ACC112 (cell line): ENCODE measurements around the gene IL17REL.

Experiments used
- H2AFZ ChIP-seq: fragments of 200-600 bp; sonication (generic); one replicate; pipeline ENCODE4 v1.6.0; 2017; ENCODE audit warnings: antibody characterized with exemption, low read length; ENCODE audit not compliant: unreplicated experiment
- H3K27ac ChIP-seq: fragments of 200-600 bp; sonication (generic); 2 replicates; pipeline ENCODE4 v1.5.1; 2014; ENCODE audit warnings: low read depth, mild to moderate bottlenecking, antibody characterized with exemption, low read length, moderate library complexity
- H3K27me3 ChIP-seq: fragments of 200-600 bp; sonication (generic); 2 replicates; pipeline ENCODE4 v1.6.1; 2014; ENCODE audit warnings: mild to moderate bottlenecking, antibody characterized with exemption, low read length, moderate library complexity, mixed read lengths; ENCODE audit not compliant: insufficient read depth
- H3K36me3 ChIP-seq: fragments of 200-600 bp; sonication (generic); 2 replicates; pipeline ENCODE4 v1.6.1; 2016; ENCODE audit warnings: mild to moderate bottlenecking, antibody characterized with exemption, low read length, moderate library complexity, mixed read lengths; ENCODE audit not compliant: insufficient read depth
- H3K4me1 ChIP-seq: fragments of 200-600 bp; sonication (generic); one replicate; pipeline ENCODE4 v1.6.1; 2016; ENCODE audit warnings: low read length, mixed read lengths; ENCODE audit not compliant: insufficient read depth, unreplicated experiment, control insufficient read depth
- H3K4me3 ChIP-seq: fragments of 200-600 bp; sonication (generic); 2 replicates; pipeline ENCODE4 v1.5.1; 2014; ENCODE audit warnings: mild to moderate bottlenecking, low read depth, low read length
- H3K79me2 ChIP-seq: fragments of 200-600 bp; sonication (generic); one replicate; pipeline ENCODE4 v1.6.0; 2016; ENCODE audit warnings: low read length; ENCODE audit not compliant: control insufficient read depth, unreplicated experiment, insufficient read depth

IL17REL gene

DNA sequence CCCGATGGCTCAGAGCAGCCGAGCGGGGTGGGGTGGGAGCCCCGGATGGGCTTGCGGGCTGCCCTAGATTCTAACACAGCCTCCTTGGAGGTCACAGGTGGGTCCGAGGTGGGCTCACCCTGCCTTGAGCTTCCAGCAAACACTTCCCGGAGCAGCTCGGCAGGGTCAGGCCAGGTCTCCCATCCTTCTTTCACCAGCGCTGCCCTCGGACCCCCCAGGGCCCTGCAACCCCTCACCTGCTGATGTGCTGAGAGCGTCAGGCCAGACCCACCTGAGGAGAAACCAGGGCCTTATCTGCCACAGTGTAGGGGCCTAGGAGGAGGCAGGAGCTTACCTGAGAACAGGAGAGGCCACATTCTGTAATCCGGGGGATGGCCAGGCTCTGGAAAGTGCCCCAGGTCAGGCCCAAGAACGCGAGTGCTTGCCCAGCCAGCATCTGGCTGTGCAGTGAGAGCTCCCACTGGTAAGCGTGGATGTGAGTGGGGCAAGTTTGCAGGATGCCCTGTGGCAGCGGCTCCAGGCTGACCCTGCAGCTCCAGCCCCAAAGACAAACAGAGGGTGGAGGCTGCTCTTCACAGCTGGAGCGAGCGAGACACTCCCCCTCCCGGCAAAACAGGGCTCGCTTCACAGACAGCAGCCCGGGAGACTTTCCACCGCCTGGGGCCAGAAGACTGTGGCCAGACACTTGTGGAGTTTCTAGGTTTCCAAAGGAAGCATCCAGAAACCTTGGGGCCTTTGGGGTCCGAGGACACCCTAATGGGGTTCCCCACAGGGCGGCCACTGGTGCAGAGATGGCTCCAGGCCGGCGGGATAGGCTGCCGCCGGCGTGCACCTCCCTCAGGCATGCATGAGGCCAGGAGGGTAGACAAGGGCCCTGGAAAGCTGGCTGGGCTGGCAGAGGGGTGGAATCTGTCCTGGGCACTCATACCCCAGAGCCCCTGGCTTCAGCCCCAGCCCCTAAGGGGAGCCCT is at the start of gene IL17REL:
Gene IL17REL, minus strand, starts transcription at position 555 of the 971 bp plus-strand sequence. Its CDS starts 119 bp downstream, at position 436.
- Histone ChIP-seq H3K4me3 (no peak within 1 kb of the TSS), H3K36me3 (no peaks in the 10 kb centered on the region), H3K4me1 (peaks cover 10% of the 10 kb centered on the region), H3K27me3 (peaks cover 34% of the 10 kb centered on the region), H3K79me2 (no peaks in the 10 kb centered on the region), H2AFZ (no peak within 1 kb of the TSS), H3K27ac (no peak within 1 kb of the TSS)

- Histone ChIP-seq H3K36me3 (no peaks in the 10 kb centered on the region), H3K27me3 (peaks cover 16% of the 10 kb centered on the region), H2AFZ (no peak overlapping the region), H3K79me2 (no peaks in the 10 kb centered on the region), H3K27ac (no peak overlapping the region), H3K4me1 (peaks cover 5% of the 10 kb centered on the region), H3K4me3 (no peak overlapping the region)
Observed at GRCh38 chr22:50061824-50062355, 49.3 kb upstream of the IL17REL start.

- H2AFZ ChIP-seq, result no peak overlapping the region
- peaks cover 16% of the 10 kb centered on the region for H3K27me3 ChIP-seq
- H3K79me2 ChIP-seq, result no peaks in the 10 kb centered on the region
- H3K27ac ChIP-seq, result no peak overlapping the region
- H3K36me3 ChIP-seq, result no peaks in the 10 kb centered on the region
- H3K4me3 ChIP-seq, result no peak overlapping the region
- H3K4me1 ChIP-seq, result peaks cover 5% of the 10 kb centered on the region
Observed at GRCh38 chr22:50061141-50061823, 48.7 kb upstream of the IL17REL start.

GRCh38 chr22:50060441-50061140 is 48.0 kb upstream of the IL17REL start:
- Histone ChIP-seq H3K79me2 (no peaks in the 10 kb centered on the region), H3K4me3 (no peak overlapping the region), H3K27ac (no peak overlapping the region), H3K36me3 (no peaks in the 10 kb centered on the region), H3K27me3 (peaks cover 16% of the 10 kb centered on the region), H2AFZ (no peak overlapping the region), H3K4me1 (peaks cover 5% of the 10 kb centered on the region)

DNA sequence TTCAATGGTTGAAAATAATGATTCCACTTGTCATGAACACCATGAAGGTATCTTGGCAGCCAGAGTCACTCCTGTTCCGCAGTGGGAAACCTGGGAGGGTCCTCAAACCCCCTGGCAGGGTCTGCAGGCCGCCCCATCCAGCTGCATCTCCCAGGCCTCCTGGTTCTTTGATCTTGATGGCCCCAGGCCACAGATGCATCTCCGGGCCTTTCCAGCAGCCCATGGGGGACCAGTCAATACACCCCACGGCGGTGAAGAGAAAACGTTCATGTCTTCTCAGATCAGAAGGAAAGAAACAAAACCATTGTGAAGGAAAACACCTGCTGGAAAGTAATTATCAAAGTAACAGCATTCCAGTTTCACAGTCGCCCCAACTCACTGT is 47.3 kb upstream of the IL17REL start:
- Histone ChIP-seq H3K36me3 (no peaks in the 10 kb centered on the region), H3K79me2 (no peaks in the 10 kb centered on the region), H2AFZ (no peak overlapping the region), H3K4me1 (peaks cover 5% of the 10 kb centered on the region), H3K4me3 (no peak overlapping the region), H3K27ac (no peak overlapping the region), H3K27me3 (peaks cover 16% of the 10 kb centered on the region)

GRCh38 chr22:50058906-50059880 is 46.6 kb upstream of the IL17REL start:
- H2AFZ ChIP-seq, result no peak overlapping the region
- no peaks in the 10 kb centered on the region for H3K79me2 ChIP-seq
- peaks cover 5% of the 10 kb centered on the region for H3K4me1 ChIP-seq
- H3K27me3 ChIP-seq, result peaks cover 16% of the 10 kb centered on the region
- H3K36me3 ChIP-seq, result no peaks in the 10 kb centered on the region
- no peak overlapping the region for H3K27ac ChIP-seq
- H3K4me3 ChIP-seq, result no peak overlapping the region

DNA sequence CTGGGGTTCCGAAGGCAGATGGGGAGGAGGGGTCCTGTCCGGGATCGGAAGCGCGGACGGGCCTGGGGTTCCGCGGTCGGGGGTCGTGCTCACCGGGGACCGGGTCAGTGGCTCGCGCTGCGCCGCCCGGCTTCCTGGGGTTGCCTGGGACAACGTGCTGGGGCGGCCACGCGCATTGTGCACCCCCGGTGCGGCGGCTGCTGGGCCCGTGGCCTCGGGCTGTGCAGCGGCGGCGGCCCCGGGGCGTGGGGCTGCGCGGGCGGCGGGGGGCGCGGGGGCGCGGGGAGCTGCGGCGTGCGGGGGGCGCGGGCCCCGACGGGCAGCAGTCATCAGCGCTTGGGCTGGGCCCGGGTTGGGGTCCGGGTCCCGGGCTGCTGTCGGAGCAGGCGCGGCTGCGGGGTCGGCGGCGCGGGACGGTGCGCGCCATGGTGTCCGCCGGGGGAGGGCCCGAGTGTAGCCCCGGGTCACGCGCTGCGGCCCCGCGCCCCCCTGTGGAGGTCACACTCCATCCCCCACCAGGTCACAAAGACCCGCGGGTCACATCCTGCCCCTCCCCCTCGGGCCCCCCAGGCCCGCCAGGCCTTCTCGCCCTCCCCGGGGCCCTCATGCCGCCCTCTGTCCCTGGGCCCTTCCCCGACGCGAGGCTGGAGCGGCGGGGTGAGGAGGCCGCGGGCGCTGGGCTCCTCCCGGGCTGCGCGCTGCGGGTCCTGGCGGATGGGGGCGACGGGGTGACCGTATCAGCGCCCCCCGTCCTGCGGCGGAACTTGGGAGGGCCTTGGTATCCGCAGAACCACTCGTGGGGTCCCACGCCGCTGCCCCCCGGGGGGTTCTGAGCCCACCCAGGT is 45.7 kb upstream of the IL17REL start, which contains the start of gene TTLL8:
Gene TTLL8, minus strand, starts transcription at position 238 of the 845 bp plus-strand sequence.
- Histone ChIP-seq H3K27ac (no peak within 1 kb of the TSS), H3K27me3 (peaks cover 16% of the 10 kb centered on the region), H2AFZ (no peak within 1 kb of the TSS), H3K36me3 (no peaks in the 10 kb centered on the region), H3K79me2 (no peaks in the 10 kb centered on the region), H3K4me1 (peaks cover 5% of the 10 kb centered on the region), H3K4me3 (no peak within 1 kb of the TSS)

DNA sequence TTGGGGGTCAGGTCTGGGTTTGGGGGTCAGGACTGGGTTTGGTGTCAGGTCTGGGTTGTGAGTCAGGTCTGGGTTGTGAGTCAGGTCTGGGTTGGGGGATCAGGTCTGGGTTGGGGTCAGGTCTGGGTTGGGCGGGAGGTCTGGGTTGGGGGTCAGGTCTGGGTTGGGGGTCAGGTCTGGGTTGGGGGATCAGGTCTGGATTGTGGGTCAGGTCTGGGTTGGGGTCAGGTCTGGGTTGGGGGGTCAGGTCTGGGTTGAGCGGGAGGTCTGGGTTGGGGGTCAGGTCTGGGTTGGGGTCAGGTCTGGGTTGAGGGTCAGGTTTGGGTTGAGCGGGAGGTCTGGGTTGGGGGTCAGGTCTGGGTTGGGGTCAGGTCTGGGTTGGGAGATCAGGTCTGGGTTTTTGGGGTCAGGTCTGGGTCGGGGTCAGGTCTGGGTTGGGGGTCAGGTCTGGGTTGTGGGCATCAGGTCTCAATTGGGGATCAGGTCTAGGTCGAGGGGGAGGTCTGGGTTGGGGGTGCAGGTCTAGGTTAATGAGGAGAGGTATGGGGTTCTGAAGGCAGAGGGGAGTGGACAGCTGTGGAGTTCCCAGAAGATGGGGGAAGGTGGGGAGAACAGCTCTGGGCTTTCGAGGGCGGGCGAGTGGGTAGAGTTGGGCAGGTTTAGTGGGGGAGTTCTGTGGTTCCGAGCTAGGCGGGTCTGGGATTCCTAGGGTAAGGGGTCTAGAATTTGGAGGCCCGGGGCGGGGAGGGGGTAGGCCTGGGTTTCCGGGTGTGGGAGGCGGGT is 44.9 kb upstream of the IL17REL start:
- H3K4me3 ChIP-seq, result no peak overlapping the region
- no peak overlapping the region for H2AFZ ChIP-seq
- no peak overlapping the region for H3K27ac ChIP-seq
- peaks cover 5% of the 10 kb centered on the region for H3K4me1 ChIP-seq
- H3K27me3 ChIP-seq, result peaks cover 16% of the 10 kb centered on the region
- H3K36me3 ChIP-seq, result no peaks in the 10 kb centered on the region
- no peaks in the 10 kb centered on the region for H3K79me2 ChIP-seq
